Nucleus accumbens (tissue), 56 donors: ENCODE results near the gene ZNF618.
A peak's percentile ranks its signal among the peaks of the same experiment; 100 is the strongest.
"Not testable (repeated sequence)": the region's sequence is repeated elsewhere in the genome, so short reads cannot be mapped to it uniquely, and the experiment has no call there.

Experiments
- DNase-seq, 56 donors: peaks; one replicate each; lab custom pipeline; 2025; lab: John Stamatoyannopoulos, UW

The ZNF618 gene

GRCh38 chr9:113984639-113985380, 108.7 kb downstream of the ZNF618 start:
- no peak for DNase-seq

- DNase-seq = no peak
Measured at GRCh38 chr9:113985968-113986585, 110.0 kb downstream of the ZNF618 start.

DNA sequence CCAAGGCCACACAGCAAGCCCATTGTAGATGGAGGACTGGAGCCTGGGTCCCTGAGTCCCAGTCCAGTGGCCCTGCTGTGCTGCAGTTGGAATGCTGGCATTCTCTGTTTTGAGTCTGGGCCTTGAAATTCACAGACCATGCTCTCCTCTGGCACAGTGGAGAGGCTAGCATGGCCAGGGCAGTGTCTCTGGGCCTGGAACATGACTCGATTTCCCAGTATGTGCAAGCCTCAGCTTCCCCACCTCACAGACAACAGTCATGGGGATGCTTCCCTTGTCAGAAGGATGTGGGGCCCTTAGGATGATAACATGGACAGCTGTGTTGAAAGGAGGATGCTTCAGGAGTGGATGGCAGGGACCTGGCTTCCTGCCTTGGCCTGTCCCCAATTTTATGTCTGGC, 110.8 kb downstream of the ZNF618 start:
- DNase-seq = no peak

- DNase-seq = no peak
Measured at GRCh38 chr9:113987526-113987925, 111.4 kb downstream of the ZNF618 start.

DNA sequence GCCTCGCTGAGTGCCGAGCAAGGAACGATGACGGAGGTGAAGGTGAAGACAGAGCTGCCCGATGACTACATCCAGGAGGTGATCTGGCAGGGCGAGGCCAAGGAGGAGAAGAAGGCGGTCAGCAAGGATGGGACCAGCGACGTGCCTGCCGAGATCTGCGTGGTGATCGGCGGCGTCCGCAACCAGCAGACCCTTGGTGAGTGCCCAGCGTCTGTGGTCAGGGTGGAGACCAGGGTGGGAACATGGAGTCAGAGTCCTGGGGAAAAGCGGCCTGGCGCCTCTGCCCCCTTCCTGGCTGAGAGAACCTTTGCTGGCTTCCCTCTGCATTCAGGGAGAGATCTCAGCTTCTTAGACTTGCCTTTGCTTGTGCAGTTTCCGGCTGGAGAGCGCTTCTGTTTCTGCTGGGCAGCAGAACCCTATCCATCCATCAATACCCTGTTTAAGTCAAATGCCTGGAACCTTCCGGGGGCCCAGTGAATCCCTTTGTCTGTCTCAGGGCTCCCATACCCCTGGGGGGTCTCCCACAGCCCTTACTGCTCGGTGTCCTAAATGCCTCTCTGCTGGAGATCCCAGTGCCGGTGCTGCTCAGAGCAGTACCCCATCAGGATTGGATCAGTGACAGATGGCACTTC, 112.4 kb downstream of the ZNF618 start:
- no peak for DNase-seq

- DNase-seq = peak in 1 of 56 donors; percentile 20
Measured at GRCh38 chr9:113989017-113989713, 113.1 kb downstream of the ZNF618 start.

DNA sequence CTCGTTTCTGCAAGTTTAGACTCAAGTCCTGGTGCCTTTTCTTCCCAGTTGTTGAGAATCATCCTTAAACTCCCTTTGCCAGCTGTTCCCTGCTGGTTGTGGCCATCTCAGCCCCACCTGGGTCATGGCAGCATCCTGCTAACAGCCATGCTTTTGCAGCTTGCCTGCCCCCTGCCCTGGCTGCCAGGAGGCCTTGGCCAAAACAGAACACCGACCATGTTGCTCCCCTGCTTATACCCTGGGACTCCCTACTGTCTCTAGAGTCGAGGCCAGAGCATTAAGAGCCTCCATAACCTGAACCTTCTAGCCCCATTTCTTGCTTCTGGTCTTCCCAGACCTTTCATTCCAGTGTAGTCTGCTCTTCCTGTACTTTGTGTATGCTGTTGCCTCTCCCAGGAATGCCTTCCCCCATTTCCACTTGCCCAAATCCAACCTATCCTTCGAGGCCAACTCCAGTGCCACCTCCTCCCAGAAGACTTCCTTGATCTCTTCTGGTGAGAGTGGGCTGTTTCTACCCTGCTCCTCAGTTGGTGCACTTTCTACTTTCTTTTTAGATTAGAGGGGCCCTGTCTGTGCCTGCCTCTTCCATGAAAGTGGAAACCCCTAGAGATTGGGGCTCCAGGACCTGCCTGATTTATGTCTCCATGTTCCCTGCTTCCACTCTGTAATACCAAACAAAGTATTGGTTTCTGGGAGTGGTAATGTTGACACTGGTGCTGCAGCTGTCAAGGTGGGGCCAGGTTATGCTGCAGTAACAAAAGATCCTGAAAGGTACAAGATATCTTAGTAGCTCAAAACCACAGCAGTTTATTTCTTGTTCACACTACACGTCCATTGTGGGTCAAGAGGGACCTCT, 113.8 kb downstream of the ZNF618 start:
- no peak for DNase-seq

DNA sequence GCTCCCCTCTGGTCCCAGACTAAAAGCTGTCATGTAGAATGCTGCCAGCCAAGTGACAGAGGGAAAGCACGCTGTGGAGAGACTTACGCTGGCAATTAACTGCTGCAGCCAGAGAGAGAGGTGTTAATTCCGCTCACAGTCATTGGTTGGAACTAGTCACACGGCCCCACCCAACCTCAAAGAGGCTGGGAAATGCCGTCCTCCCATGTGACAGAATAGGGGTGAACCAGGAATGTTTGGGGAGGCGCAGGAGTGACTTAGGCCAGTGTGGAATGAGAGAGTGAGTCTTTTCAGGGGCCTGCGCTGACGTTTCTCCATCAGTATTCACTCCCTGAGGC, 114.4 kb downstream of the ZNF618 start:
- no peak for DNase-seq

DNA sequence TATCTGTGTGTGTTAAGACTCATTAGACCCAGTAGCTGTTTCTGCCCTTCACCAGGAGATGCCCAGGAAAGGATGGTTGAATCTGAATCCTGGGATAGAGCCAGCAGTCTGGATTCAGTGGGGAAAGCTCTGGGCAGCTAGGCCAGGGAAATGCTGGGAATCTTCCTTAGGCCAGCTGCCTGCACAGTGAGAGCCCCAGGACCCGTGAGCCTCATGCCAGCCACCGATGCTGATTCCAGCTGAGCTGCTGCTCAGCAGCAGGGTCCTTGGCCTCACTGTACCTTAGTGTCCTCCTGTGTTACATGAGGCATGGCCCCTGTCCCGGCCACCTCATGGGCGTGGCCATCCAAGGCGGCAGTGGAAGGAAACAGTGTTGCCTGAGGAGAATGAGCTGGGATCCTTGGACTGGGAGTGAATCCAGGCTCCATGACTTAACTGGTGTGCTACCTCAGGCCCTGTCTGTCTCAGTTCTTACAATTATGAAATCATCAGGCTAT, 114.9 kb downstream of the ZNF618 start:
- DNase-seq = no peak

- no peak for DNase-seq
Measured at GRCh38 chr9:113991714-113992113, 115.6 kb downstream of the ZNF618 start.

DNA sequence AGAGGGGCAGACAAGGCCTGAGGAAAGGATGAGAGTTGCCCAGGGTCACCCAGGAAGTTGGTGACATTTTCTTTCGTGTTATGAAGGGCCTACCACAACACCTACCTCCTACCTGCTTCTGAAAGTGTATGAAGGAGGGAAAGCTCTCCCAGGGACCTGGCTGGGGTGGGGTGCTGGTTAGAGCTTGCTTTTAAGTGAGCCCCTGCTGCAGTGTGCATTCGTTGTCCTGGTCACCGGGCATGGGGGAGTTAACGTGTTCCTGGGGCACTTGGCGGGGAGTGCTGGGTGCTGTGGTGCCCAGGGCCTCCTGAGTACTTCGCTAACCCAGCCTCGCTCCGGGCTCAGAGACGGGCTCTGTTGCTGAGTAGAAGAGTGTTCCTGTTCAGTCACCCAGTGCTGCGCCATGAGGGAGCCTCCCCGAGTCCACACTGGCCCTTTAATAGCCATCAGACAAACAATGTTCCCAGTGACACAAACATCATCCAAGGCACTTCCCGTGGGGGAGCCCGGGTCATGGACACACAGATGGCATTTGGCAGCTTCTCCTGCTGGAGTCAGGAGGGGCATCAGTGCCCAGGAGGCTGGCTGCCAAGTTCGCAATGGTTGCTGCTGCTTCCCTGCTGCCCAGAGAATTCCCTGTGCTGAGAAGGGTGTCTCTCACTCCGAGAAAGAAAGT, 116.3 kb downstream of the ZNF618 start:
- peak in 55 of 56 donors; percentile 24 to 96 (median 87) for DNase-seq

- DNase-seq = peak in 4 of 56 donors; percentile 32 to 71 (median 58)
Measured at GRCh38 chr9:113992994-113993393, 116.9 kb downstream of the ZNF618 start.

GRCh38 chr9:113993838-113994540, 117.9 kb downstream of the ZNF618 start:
- DNase-seq = peak in 54 of 56 donors; percentile 14 to 82 (median 58)

- DNase-seq = no peak
Measured at GRCh38 chr9:113995401-113995800, 119.3 kb downstream of the ZNF618 start.

DNA sequence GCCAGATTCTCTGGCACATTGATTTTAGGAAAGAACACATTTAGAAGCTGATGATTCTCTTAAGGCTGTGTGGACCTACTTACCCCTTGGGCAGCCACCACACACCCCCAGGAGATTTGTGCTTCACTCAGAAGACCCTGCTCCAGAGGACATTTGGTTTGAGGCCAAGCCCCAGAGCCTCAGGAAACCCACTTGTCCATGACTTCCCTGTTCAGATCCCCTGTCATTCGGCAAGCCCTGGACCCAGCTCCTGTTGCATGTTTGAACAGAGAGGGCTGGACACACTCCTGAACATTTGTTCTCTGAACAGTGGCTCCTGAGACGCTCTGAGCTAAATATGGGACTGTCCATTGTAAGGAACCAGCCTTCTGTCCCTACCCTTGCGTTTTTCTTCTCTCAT, 119.9 kb downstream of the ZNF618 start:
- no peak for DNase-seq

DNA sequence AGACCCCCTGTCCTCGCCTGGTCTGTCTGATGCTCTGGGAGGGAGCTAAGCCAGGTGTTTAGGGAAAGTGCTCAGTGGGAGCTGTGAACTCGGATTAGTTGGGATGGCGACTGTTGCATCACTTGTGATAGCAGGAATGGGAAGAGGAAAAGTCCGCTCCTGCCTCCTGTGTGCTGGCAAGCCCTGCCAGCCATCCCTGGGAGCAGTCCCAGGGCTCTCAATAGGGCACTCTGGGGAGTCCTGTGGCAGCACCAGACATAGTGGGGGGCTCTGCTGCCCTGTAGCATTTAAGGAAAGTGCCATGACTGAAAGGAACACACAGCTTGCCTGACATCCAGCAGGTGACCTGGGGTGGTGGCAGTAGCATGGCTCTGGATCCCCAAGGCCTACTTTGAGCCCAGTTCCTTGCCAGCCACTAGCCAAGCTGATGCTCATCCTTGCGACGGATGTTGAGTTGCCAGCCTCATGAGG, 120.5 kb downstream of the ZNF618 start:
- DNase-seq = no peak

DNA sequence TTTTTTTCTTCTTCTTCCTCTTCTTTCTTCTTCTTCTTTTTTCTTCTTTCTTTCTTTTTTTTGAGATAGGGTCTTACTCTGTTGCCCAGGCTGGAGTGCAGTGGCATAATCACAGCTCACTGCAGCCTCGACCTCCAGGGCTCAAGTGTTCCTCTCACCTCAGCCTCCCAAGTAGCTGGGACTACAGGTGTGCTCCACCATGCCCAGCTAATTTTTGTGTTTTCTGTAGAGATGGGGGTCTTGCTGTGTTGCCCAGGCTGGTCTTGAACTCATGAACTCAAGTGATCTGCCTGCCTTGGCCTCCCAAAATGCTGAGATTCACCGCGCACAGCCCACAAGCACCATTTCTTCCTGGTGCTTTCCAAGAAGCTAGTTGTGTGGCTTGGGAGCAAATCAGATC, 121.0 kb downstream of the ZNF618 start:
- DNase-seq = not testable (repeated sequence)

GRCh38 chr9:113997610-113998009, 121.5 kb downstream of the ZNF618 start:
- no peak for DNase-seq

GRCh38 chr9:113998114-113998513, 122.0 kb downstream of the ZNF618 start:
- DNase-seq = no peak
